Measurements from ENCODE around the gene RRP9.
"Not testable (repeated sequence)": the region's sequence is repeated elsewhere in the genome, so short reads cannot be mapped to it uniquely, and the experiment has no call there.

RRP9 gene

DNA sequence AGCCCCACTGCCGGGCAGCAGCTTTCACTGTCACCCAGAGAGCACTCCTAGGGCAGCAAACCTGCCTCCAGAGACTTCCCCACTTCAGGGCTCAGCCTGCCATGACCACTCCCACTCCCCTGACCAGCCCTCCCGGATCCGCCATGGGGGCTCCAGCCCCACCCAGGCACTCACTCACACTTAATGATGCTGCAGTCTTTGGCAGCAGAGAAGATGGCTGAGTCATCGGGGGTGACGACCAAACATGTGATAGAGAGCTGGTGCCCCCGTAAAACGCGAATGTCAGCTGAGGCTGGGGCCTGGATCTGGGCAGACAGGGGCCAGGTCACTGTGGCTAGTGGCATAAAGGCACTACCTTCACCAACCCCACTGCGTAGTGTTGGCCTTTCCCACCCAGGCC lies 4.7 kb downstream of the RRP9 start:
- no peak for DNase-seq

GRCh38 chr3:51935886-51936755 lies 5.6 kb downstream of the RRP9 start:
- DNase-seq = no peak

GRCh38 chr3:51934991-51935885 lies 6.5 kb downstream of the RRP9 start:
- DNase-seq = no peak

GRCh38 chr3:51934139-51934850 lies 7.4 kb downstream of the RRP9 start:
- no peak for DNase-seq

DNA sequence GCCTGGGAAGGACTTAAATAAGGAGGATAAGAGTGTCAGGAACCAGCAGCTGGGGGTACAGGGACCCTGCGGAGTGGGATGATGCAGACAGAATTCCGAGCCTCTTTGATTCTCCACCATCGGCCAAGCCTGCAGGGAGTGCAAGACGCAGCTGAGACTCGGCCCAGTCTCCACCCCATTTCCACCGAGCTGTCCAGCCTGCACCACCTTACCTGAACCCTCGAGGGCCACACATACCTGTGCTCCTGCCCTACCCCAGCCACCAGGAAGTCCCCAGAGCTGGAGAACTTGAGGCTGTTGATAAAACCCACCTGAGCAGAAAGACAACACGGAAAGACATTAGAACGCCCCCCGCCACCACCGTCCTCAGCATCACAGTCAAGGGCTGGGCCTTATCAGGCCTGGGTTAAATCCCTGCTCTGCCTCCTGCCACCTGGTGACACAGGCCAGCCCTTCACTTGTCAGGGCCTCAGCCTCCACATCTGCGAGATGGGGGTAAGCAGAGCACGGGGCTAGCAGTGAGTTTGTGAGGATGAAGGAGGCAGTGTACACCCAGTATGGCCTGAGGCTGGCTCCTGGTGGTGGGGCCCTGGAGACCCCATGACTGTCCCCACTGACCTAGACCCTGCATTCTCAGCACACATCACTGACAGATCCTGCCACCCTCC lies 8.1 kb downstream of the RRP9 start:
- no peak for DNase-seq

GRCh38 chr3:51932471-51933370 lies 9.0 kb downstream of the RRP9 start:
- DNase-seq = no peak

GRCh38 chr3:51931756-51932155 lies 9.9 kb downstream of the RRP9 start:
- DNase-seq = no peak

DNA sequence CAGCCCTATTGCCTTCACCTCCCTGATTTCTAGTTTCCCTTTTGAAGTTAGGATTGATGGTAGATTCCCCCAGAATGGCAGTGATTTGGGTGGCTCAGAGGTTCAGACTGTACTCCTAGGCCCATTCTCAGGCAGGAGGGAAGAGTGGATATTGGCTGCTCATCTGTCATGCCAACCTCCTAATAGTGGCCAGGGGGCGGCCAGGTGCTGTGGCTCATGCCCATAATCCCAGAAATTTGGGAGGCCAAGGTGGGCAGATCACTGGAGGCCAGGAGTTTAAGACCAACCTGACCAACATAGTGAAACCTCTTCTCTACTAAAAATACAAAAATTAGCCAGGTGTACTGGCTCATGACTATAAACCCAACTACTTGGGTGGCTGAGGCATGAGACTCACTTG lies 11.3 kb downstream of the RRP9 start:
- no peak for DNase-seq

DNA sequence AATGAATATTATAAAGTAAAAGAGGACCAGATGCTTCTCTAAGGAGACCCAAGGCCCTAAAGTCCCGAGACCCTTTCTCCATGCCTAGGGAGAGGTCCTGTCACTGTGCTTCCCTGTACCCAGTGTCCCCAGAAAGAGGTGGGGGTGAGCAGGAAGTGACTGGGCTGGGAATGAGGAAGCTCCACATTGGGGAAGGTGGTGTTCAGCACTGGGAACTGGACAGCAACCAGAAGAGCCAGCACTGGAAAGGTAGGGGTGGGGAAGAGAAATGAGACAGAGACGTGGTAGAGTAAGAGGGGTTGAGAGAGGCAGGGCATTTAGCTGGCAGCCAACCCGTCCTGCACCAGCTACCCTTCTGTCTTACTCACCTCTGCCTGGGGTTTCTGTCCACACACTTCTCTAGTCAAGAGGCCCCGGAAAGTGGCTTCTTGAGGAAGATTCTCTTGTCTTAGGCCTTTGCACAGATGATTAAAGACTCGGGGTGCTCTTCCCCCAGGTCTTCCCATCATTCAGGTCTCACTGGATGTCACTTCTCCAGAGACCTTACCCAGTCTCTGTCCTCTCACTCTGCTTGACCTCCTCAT lies 12.2 kb downstream of the RRP9 start:
- no peak for DNase-seq

DNA sequence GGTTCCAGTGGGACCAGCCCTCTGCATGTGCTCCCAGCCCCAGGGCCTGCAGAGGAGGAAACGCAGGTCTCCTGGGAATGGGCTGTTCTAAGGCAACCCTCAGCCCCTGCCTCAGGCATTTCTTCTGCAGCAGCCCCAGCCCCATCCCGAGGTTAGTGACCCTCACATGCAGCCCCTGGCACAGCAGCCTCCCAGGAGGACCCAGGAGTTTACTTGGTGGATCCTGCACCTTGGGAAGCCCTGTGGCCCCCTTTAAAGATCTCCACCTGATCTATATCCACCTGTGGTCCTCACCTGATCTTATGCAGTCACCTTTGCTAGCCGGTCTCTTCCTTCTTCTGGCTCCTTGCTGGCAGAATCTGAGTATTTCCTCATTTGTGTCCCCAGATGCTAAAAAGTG lies 12.7 kb downstream of the RRP9 start:
- not testable (repeated sequence) for DNase-seq

GRCh38 chr3:51928438-51928837 lies 13.3 kb downstream of the RRP9 start:
- DNase-seq = no peak

DNA sequence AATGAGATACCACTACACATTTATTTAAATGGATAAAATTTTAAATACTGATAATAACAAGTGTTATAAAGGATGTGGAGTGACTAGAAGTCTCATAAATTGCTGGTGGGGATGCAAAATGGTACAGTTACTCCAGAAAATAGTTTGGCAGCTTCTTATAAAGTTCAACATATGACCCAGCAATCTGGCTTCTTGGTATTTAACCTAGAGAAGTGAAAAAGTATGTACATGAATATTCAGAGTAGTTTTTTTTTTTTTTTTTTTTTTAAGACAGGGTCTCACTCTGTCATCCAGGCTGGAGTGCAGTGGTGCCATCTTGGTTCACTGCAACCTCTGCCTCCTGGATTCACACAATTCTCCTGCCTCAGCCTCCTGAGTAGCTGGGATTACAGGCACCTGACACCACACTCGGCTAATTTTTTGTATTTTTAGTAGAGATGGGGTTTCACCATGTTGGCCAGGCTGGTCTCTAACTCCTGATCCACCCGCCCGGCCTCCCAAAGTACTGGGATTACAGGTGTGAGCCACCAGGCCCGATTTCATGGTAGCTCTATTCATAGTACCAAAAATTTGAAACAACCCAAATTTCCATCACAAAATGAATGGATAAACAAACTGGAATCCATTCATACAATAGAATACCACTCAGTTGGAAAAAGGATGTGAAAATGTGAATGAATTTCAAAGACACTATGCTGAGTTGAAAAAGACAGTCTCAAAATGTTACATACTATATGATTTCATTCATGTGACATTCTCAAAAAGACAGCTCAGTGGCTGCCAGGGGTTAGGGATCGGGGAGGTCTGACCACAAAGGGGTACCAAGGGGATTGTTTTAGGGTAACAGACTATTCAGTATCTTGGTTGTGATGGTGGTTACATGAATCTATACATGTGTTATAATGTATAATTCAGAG lies 14.4 kb downstream of the RRP9 start:
- no peak for DNase-seq

GRCh38 chr3:51921081-51921578 lies 20.6 kb downstream of the RRP9 start:
- DNase-seq = no peak

DNA sequence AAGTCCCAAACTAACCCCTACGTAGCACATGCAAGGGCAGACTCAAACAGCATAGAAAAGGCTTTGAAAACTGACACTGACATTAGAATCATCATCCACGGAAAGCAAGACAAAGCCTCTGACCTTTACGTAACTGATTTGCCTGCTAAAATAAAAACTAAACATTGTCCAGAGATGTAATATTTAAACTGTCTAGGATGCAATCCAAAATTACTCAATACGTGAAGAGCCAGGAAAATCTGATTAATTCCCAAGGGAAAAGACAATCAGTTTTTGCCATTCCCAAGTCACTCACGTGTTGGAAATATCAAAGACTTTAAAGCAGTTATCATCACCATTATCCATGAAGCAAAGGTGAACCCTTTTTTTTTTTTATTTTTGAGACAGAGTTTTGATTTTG lies 25.3 kb downstream of the RRP9 start:
- DNase-seq = no peak

GRCh38 chr3:51908026-51908425 lies 33.7 kb downstream of the RRP9 start:
- DNase-seq = no peak

- no peak for DNase-seq
Measured at GRCh38 chr3:51904034-51904823, 37.5 kb downstream of the RRP9 start.

- not testable (repeated sequence) for DNase-seq
Measured at GRCh38 chr3:51902361-51902760, 39.3 kb downstream of the RRP9 start.

DNA sequence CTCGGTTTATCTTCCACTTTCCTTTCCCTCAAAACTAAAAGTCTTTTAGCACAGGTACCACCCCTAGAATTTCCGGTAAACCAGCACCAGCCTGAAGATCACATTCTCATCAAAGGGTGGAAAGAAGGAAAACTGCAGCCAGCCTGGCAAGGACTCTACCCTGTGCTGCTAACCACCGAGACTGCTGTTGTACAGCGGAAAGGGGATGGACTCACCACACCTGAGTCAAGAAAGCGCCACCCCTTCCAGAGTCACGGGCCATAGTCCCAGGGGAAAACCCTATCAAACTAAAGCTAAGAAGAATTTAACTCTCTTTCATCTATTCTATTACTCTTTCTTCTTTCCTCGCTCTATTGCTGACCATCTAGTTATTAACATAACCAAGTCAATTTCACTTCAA lies 41.7 kb downstream of the RRP9 start:
- DNase-seq = not testable (repeated sequence)

DNA sequence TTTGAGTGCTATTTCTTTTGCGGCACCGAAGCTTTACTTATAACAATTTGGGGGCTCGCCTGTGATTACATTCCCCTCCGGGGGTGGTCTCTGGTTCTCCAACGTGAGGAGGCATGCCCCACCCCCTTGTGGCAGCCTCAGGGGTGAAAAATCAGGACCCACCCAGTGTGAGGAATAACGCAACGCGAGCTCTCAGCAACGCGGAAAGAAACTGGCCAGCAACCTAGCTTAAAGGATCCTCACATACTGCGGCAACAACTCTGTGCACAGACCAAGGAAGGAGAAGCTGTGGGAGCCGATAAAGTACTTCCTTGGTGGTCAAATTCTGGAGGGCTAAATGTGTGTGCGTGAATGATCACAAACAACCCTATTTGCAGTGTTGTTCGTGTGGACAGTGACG lies 44.3 kb downstream of the RRP9 start:
- DNase-seq = no peak
